CD14-positive monocyte (primary cell): ENCODE data around the gene PWWP2B. TPM values are rescaled to one million over a fixed set of nuclear protein-coding genes. Genes with fewer than 3 reads are reported as not detected.
A peak's percentile ranks its signal among the peaks of the same experiment; 100 is the strongest.

Experiments used
- DNase-seq, 3 donors: peaks; one replicate each; pipeline ENCODE4 v3.0.0-alpha.2; 2011 to 2022
- H2AFZ ChIP-seq: 2 replicates; pipeline ENCODE4 v1.6.0; 2012; ENCODE audit warnings: mild to moderate bottlenecking, low read depth, low read length, inconsistent platforms; ENCODE audit not compliant: insufficient read depth, poor library complexity, severe bottlenecking
- H3K27ac ChIP-seq, 2 donors: 1 replicate in 1 of 2; 2 replicates in 1 of 2; pipeline ENCODE4 v1.5.1; 2012 to 2013; ENCODE audit warnings: low read length in 2 of 2, control low read depth in 1 of 2, inconsistent platforms in 1 of 2, low read depth in 1 of 2, mild to moderate bottlenecking in 1 of 2
- H3K27me3 ChIP-seq, 2 donors: one replicate each; pipeline versions ENCODE4 v1.6.0 to v1.6.1; 2011 to 2013; ENCODE audit warnings: low read length in 2 of 2; ENCODE audit not compliant: control insufficient read depth in 2 of 2, insufficient read depth in 2 of 2
- H3K36me3 ChIP-seq, 2 donors: replicated peaks in 1 of 2; 1 replicate in 1 of 2; 2 replicates in 1 of 2; pipeline versions ENCODE4 v1.5.1 to v1.6.1; 2012 to 2013; ENCODE audit warnings: low read length in 2 of 2, control low read depth in 1 of 2, inconsistent platforms in 1 of 2, mild to moderate bottlenecking in 1 of 2; ENCODE audit not compliant: insufficient read depth in 2 of 2, control insufficient read depth in 1 of 2
- H3K4me1 ChIP-seq, 2 donors: 1 replicate in 1 of 2; 2 replicates in 1 of 2; pipeline versions ENCODE4 v1.5.1 to v1.6.1; 2012 to 2013; ENCODE audit warnings: low read length in 2 of 2, control low read depth in 1 of 2, inconsistent platforms in 1 of 2, mild to moderate bottlenecking in 1 of 2, moderate library complexity in 1 of 2; ENCODE audit not compliant: insufficient read depth in 2 of 2, control insufficient read depth in 1 of 2
- H3K4me2 ChIP-seq: replicated peaks from 2 replicates; pipeline ENCODE3; 2012; ENCODE audit warnings: low read length, moderate library complexity, mild to moderate bottlenecking; ENCODE audit not compliant: poor library complexity, severe bottlenecking; ENCODE audit errors: extremely low read depth
- H3K4me3 ChIP-seq, 3 experiments: fragments of 200-600 bp in 1 of 3; sonication (generic) in 1 of 3; replicated peaks in 1 of 3; 1 replicate in 2 of 3; 2 replicates in 1 of 3; pipeline ENCODE4 v1.5.1; 2011 to 2013; ENCODE audit warnings: low read length in 3 of 3, mild to moderate bottlenecking in 3 of 3, control low read depth in 2 of 3, low read depth in 2 of 3, inconsistent platforms in 1 of 3, moderate library complexity in 1 of 3
- H3K79me2 ChIP-seq: 2 replicates; pipeline ENCODE4 v1.6.0; 2012; ENCODE audit warnings: mild to moderate bottlenecking, control low read depth, inconsistent platforms, low read length, moderate library complexity; ENCODE audit not compliant: insufficient read depth
- H3K9ac ChIP-seq: 2 replicates; pipeline ENCODE4 v1.6.0; 2017; ENCODE audit warnings: low read length, mild to moderate bottlenecking; ENCODE audit not compliant: insufficient read depth, poor library complexity, severe bottlenecking
- H3K9me3 ChIP-seq, 2 donors: replicated peaks in 1 of 2; 1 replicate in 1 of 2; 2 replicates in 1 of 2; pipeline versions ENCODE4 v1.5.1 to v1.6.1; 2012 to 2013; ENCODE audit warnings: low read length in 2 of 2, control low read depth in 1 of 2; ENCODE audit not compliant: control insufficient read depth in 1 of 2, insufficient read depth in 1 of 2
- H4K20me1 ChIP-seq: 2 replicates; pipeline ENCODE4 v1.6.0; 2012; ENCODE audit warnings: mild to moderate bottlenecking, low read length, control low read depth, moderate library complexity; ENCODE audit not compliant: insufficient read depth
- H3K27ac Mint-ChIP-seq, 7 donors: one replicate each; pipeline ENCODE4 v1.8.0; 2020; ENCODE audit warnings: mild to moderate bottlenecking in 7 of 7, mixed read lengths in 7 of 7, moderate library complexity in 6 of 7, inconsistent platforms in 2 of 7
- H3K27me3 Mint-ChIP-seq, 3 donors: one replicate each; pipeline ENCODE4 v1.8.0; 2021 to 2022; ENCODE audit warnings: low read depth in 3 of 3, mild to moderate bottlenecking in 3 of 3, mixed read lengths in 3 of 3, moderate library complexity in 3 of 3, inconsistent platforms in 1 of 3
- H3K36me3 Mint-ChIP-seq, 2 donors: one replicate each; pipeline ENCODE4 v1.8.0; 2020; ENCODE audit warnings: mixed read lengths in 2 of 2, inconsistent platforms in 1 of 2, mild to moderate bottlenecking in 1 of 2
- H3K4me1 Mint-ChIP-seq: one replicate; pipeline ENCODE4 v1.8.0; 2020; ENCODE audit warnings: mild to moderate bottlenecking, mixed read lengths
- H3K4me3 Mint-ChIP-seq, 2 donors: one replicate each; pipeline ENCODE4 v1.8.0; 2020; ENCODE audit warnings: mild to moderate bottlenecking in 2 of 2, mixed read lengths in 2 of 2, moderate library complexity in 1 of 2
- H3K9me3 Mint-ChIP-seq, 7 donors: one replicate each; pipeline ENCODE4 v1.8.0; 2020 to 2022; ENCODE audit warnings: mixed read lengths in 7 of 7, mild to moderate bottlenecking in 6 of 7, moderate library complexity in 6 of 7, inconsistent platforms in 2 of 7
- CTCF ChIP-seq: fragments of 200-600 bp; IDR thresholded peaks from one replicate; pipeline ENCODE4 v1.8.0; 2022; ENCODE audit warnings: antibody characterized with exemption, mild to moderate bottlenecking
- WGBS: methylation state at CpG from one replicate; pipeline ENCODE4 v1.1.5; 2013; ENCODE audit warnings: missing lambda C conversion rate; ENCODE audit not compliant: insufficient coverage; 5-methylcytosine and 5-hydroxymethylcytosine counted together
- intact Hi-C, 2 donors: fragments of 100-400 bp; cut with micrococcal nuclease; formaldehyde crosslinking; loops; one replicate each; pipeline versions ENCODE4 v1.15.0 to v1.15.1; 2023
- polyA plus RNA-seq, 3 donors: library from polyadenylated mRNA; depleted of rRNA in 1 of 3; unstranded in 2 of 3; stranded (reverse) in 1 of 3; fragments of 300-500 nt in 2 of 3; fragments of >200 nt in 1 of 3; fragmentation: Illumina TruSeq in 2 of 3; gene quantifications; 1 replicate in 2 of 3; 2 replicates in 1 of 3; pipeline ENCODE4 v1.2.3, GENCODE V29; 2012 to 2021

PWWP2B gene
- polyA plus RNA-seq, 3 donors: 2.4 to 6.9 (median 2.7) TPM

DNA sequence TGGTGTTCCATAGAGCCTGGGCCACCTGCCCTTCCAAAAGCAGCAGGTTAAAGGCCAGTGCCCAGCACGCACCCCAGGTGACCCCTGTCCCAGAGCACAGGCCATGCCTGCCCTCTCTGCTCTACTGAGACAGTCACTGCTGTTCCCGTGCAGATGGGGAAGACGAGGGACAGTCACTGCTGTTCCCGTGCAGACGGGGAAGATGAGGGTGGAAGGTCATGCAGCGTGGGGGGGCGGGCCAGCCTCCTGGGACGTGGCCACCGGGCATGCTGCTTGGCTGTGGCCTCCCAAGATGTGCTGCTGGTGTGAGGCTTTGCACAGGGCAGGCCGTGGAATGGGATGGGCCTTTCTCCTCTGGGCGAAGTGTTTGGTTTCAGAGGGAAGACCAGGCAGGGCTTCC is 46.6 kb upstream of the PWWP2B start:
- Mint-ChIP-seq H3K4me1 (peaks cover 1% of the 10 kb centered on the region), H3K36me3 (peaks cover 48% of the 10 kb centered on the region in 2 donors), H3K9me3 (no peaks in the 10 kb centered on the region), H3K27me3 (peaks cover 0 to 2% (median 2%) of the 10 kb centered on the region in 3 donors), H3K27ac (peak overlapping the region in 1 of 7 donors; percentile 16), H3K4me3 (no peak overlapping the region)
- Histone ChIP-seq H3K79me2 (no peaks in the 10 kb centered on the region), H3K27me3 (no peaks in the 10 kb centered on the region), H2AFZ (no peak overlapping the region), H3K4me1 (no peaks in the 10 kb centered on the region), H3K4me2 (no peak overlapping the region), H3K27ac (no peak overlapping the region), H3K9ac (no peak overlapping the region), H3K4me3 (no peak overlapping the region), H3K36me3 (peaks cover 9 to 46% of the 10 kb centered on the region in 2 donors), H3K9me3 (no peaks in the 10 kb centered on the region), H4K20me1 (no peaks in the 10 kb centered on the region)
- no peak for TF ChIP-seq CTCF
- WGBS: 99% methylated on average over 9 of the region's 11 CpGs
- DNase-seq: no peak
- intact Hi-C loops: loop anchor here in 1 of 2 donors (5.0 kb wide), 1 partner anchor 43 kb away; the partner anchor contains the start of gene STK32C

DNA sequence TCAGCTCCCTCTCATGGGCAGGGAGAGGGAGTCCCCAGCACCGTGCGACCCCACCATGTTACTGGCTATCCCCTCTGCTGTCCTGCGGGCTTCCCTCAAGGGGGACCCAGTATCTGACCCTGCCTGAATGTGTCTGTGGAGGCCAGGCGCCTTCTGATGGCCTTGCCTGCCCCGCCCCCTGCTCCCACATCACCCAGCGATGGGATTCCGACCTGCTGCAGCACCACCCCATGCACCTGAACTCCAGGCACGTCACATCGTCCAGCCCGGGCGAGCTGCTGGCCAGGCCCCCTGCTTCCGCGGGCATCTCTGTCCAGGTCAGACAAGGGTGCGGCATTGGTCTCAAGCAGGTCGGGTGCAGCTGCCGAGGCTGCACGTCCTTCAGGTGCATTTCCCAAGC is 46.1 kb upstream of the PWWP2B start:
- Mint-ChIP-seq H3K9me3 (no peaks in the 10 kb centered on the region), H3K36me3 (peaks cover 44 to 45% of the 10 kb centered on the region in 2 donors), H3K4me1 (peaks cover 5% of the 10 kb centered on the region), H3K4me3 (no peak overlapping the region), H3K27me3 (peaks cover 0 to 2% (median 2%) of the 10 kb centered on the region in 3 donors), H3K27ac (no peak overlapping the region)
- Histone ChIP-seq H3K4me1 (peaks cover 0 to 2% of the 10 kb centered on the region in 2 donors), H3K9ac (no peak overlapping the region), H3K4me3 (no peak overlapping the region), H3K36me3 (peaks cover 7 to 41% of the 10 kb centered on the region in 2 donors), H3K79me2 (no peaks in the 10 kb centered on the region), H3K27ac (no peak overlapping the region), H2AFZ (no peak overlapping the region), H4K20me1 (no peaks in the 10 kb centered on the region), H3K27me3 (no peaks in the 10 kb centered on the region), H3K9me3 (no peaks in the 10 kb centered on the region), H3K4me2 (no peak overlapping the region)
- WGBS: 96% methylated on average over 17 of the region's 17 CpGs
- no peak for DNase-seq
- intact Hi-C loops: loop anchor here in 1 of 2 donors (1.0 to 5.0 kb wide), 2 partner anchors 44 to 128 kb away; partner anchors contain the start of gene STK32C
- no peak for TF ChIP-seq CTCF
